WTC11 (cell line): ENCODE measurements around the gene GLIPR2. TPM values are rescaled to one million over a fixed set of nuclear protein-coding genes. Genes with fewer than 3 reads are reported as not detected.

Source experiments
- ATAC-seq: fragments of 200-7000 bp; cut with Tn5 transposase; 2 replicates; pipeline ENCODE4 v1.10.0; 2021; ENCODE audit warnings: mild to moderate bottlenecking, moderate library complexity
- CTCF ChIA-PET: fragments of 300-600 bp; sonication (Branson Sonifier 250); formaldehyde crosslinking; loops from one replicate; lab custom pipeline; 2021; ENCODE audit warnings: antibody characterized with exemption; lab: Charles Lee
- POLR2A ChIA-PET: fragments of 350-600 bp; sonication (Branson Sonifier 250); formaldehyde crosslinking; loops from one replicate; lab custom pipeline; 2021; ENCODE audit warnings: antibody characterized with exemption; lab: Charles Lee
- DNase-seq: peaks from one replicate; pipeline ENCODE4 v3.0.0; 2021; ENCODE audit warnings: low spot score
- H3K27ac Mint-ChIP-seq: 2 replicates; pipeline ENCODE4 v1.8.0; 2021; ENCODE audit warnings: mixed read lengths
- H3K27me3 Mint-ChIP-seq: 2 replicates; pipeline ENCODE4 v1.8.0; 2021; ENCODE audit warnings: low read depth, mild to moderate bottlenecking, moderate library complexity, mixed read lengths
- H3K36me3 Mint-ChIP-seq: 2 replicates; pipeline ENCODE4 v1.8.0; 2021; ENCODE audit warnings: mixed read lengths
- H3K4me1 Mint-ChIP-seq: 2 replicates; pipeline ENCODE4 v1.8.0; 2022; ENCODE audit warnings: mixed read lengths
- H3K4me3 Mint-ChIP-seq: 2 replicates; pipeline ENCODE4 v1.8.0; 2021; ENCODE audit warnings: mild to moderate bottlenecking, moderate library complexity, mixed read lengths
- H3K9me3 Mint-ChIP-seq: 2 replicates; pipeline ENCODE4 v1.8.0; 2021; ENCODE audit warnings: mixed read lengths
- CREM ChIP-seq: sonication (generic); formaldehyde crosslinking; IDR thresholded peaks from 2 replicates; pipeline ENCODE4 v1.8.1; 2022; ENCODE audit warnings: mild to moderate bottlenecking, missing genetic modification reagents, moderate library complexity
- E2F1 ChIP-seq: sonication (generic); formaldehyde crosslinking; IDR thresholded peaks from 2 replicates; pipeline ENCODE4 v1.8.0; 2022; ENCODE audit warnings: mild to moderate bottlenecking, missing genetic modification reagents
- ESRRA ChIP-seq: sonication (generic); formaldehyde crosslinking; IDR thresholded peaks from 2 replicates; pipeline ENCODE4 v1.8.1; 2022; ENCODE audit warnings: mild to moderate bottlenecking, missing genetic modification reagents, borderline replicate concordance
- PRRX2 ChIP-seq: fragments of 250-450 bp; sonication (Bioruptor Pico); IDR thresholded peaks from 2 replicates; pipeline ENCODE4 v1.8.0; 2021; ENCODE audit warnings: mild to moderate bottlenecking
- RELA ChIP-seq: sonication (generic); formaldehyde crosslinking; IDR thresholded peaks from 2 replicates; pipeline ENCODE4 v1.8.1; 2022; ENCODE audit warnings: missing genetic modification reagents, mild to moderate bottlenecking, borderline replicate concordance
- RORB ChIP-seq: fragments of 250-450 bp; sonication (Bioruptor Pico); IDR thresholded peaks from 2 replicates; pipeline ENCODE4 v1.9.0; 2021; ENCODE audit warnings: mild to moderate bottlenecking
- SMAD3 ChIP-seq: sonication (generic); formaldehyde crosslinking; IDR thresholded peaks from 2 replicates; pipeline ENCODE4 v1.8.0; 2022; ENCODE audit warnings: missing genetic modification reagents, mild to moderate bottlenecking, borderline replicate concordance
- SMAD4 ChIP-seq: sonication (generic); formaldehyde crosslinking; IDR thresholded peaks from 2 replicates; pipeline ENCODE4 v1.8.0; 2022; ENCODE audit warnings: mild to moderate bottlenecking, missing genetic modification reagents
- SP1 ChIP-seq: sonication (generic); formaldehyde crosslinking; conservative IDR thresholded peaks from 2 replicates; pipeline ENCODE4 v1.8.1; 2022; ENCODE audit warnings: missing genetic modification reagents
- ZNF138 ChIP-seq: sonication (generic); formaldehyde crosslinking; conservative IDR thresholded peaks from 2 replicates; pipeline ENCODE4 v1.8.1; 2022; ENCODE audit warnings: mild to moderate bottlenecking, moderate library complexity, missing genetic modification reagents
- ZNF317 ChIP-seq: sonication (generic); formaldehyde crosslinking; IDR thresholded peaks from 2 replicates; pipeline ENCODE4 v1.8.1; 2023; ENCODE audit warnings: low read depth, mild to moderate bottlenecking, moderate library complexity, missing genetic modification reagents, borderline replicate concordance
- total RNA-seq: library from RNA; stranded (reverse); gene quantifications from 3 replicates; pipeline ENCODE4 v1.2.3, GENCODE V29; 2021
- TF ChIP-seq, protein P1 (sequence below): sonication (generic); formaldehyde crosslinking; IDR thresholded peaks from 2 replicates; pipeline ENCODE4 v1.8.0; 2022; ENCODE audit warnings: mild to moderate bottlenecking, missing genetic modification reagents
- TF ChIP-seq, protein P2 (sequence below): sonication (generic); formaldehyde crosslinking; IDR thresholded peaks from 2 replicates; pipeline ENCODE4 v1.8.1; 2022; ENCODE audit warnings: missing genetic modification reagents, borderline replicate concordance
- TF ChIP-seq, protein P3 (sequence below): fragments of 250-450 bp; sonication (Bioruptor Pico); IDR thresholded peaks from 2 replicates; pipeline ENCODE4 v1.9.0; 2021; ENCODE audit warnings: mild to moderate bottlenecking, borderline replicate concordance
- TF ChIP-seq, protein P4 (sequence below): fragments of 250-450 bp; sonication (Bioruptor Pico); IDR thresholded peaks from 2 replicates; pipeline ENCODE4 v1.9.0; 2021; ENCODE audit warnings: mild to moderate bottlenecking
- TF ChIP-seq, protein P5 (sequence below): sonication (generic); formaldehyde crosslinking; IDR thresholded peaks from 2 replicates; pipeline ENCODE4 v1.8.1; 2023; ENCODE audit warnings: mild to moderate bottlenecking, missing genetic modification reagents, borderline replicate concordance
- TF ChIP-seq, protein P6 (sequence below): fragments of 250-450 bp; sonication (Bioruptor Pico); IDR thresholded peaks from 2 replicates; pipeline ENCODE4 v2.1.2; 2022; ENCODE audit warnings: mild to moderate bottlenecking, moderate library complexity

GLIPR2 gene
- total RNA-seq, 1 experiment from 2014 or later: 3.7 TPM

DNA sequence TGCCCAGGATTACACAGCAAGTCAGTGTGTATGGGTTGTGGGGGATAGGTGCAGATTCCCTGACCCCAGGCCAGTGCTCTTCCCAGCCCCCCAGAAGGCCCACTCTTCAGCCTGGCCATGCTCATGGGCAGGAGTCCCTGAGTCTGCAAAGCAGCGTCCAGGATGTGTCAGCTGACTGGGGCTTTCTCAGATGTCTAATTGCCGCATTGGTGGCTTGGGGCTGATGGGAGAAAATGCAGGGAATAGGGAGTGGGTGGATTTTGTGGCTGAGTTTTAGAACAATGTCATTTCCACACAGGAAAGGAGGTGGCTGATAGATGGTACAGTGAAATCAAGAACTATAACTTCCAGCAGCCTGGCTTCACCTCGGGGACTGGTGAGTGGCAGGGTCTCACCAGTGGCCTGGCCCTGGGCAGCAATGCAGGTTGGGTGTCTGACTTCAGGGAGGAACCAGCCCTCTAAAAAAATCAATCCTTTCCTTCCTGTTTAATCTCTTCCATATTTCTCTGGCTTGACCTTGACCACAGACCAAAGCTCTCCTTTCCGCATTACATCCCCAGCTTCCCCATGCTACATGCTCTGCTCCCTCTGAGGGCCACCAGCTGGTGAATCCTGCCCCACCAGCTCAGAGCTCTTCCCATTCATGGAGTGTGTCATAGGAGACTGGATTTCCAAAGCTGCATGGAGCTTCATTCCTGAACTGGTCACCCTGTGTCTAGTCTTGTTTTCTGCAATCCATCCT is 14.2 kb downstream of the GLIPR2 start (continued):
- TF ChIP-seq, protein P1, sequence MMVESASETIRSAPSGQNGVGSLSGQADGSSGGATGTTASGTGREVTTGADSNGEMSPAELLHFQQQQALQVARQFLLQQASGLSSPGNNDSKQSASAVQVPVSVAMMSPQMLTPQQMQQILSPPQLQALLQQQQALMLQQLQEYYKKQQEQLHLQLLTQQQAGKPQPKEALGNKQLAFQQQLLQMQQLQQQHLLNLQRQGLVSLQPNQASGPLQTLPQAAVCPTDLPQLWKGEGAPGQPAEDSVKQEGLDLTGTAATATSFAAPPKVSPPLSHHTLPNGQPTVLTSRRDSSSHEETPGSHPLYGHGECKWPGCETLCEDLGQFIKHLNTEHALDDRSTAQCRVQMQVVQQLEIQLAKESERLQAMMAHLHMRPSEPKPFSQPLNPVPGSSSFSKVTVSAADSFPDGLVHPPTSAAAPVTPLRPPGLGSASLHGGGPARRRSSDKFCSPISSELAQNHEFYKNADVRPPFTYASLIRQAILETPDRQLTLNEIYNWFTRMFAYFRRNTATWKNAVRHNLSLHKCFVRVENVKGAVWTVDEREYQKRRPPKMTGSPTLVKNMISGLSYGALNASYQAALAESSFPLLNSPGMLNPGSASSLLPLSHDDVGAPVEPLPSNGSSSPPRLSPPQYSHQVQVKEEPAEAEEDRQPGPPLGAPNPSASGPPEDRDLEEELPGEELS (CRISPR knock-in tag): no peak
- TF ChIP-seq, all 79 proteins: peak for 0

GRCh38 chr9:36151316-36152210 is 15.0 kb downstream of the GLIPR2 start:
- H3K27ac Mint-ChIP-seq: no peak overlapping the region
- H3K4me1 Mint-ChIP-seq: peaks cover 6% of the 10 kb centered on the region; the same call in 1 of the 2 replicates
- H3K27me3 Mint-ChIP-seq: no peaks in the 10 kb centered on the region; the same call in 1 of the 2 replicates
- POLR2A ChIA-PET: interaction anchor here (2.2 kb wide), 1 partner anchor 12 kb away, joined by 8 read pairs; no protein-coding TSS in a partner anchor
- peaks cover 5% of the 10 kb centered on the region for H3K36me3 Mint-ChIP-seq
- H3K9me3 Mint-ChIP-seq: peaks cover 7% of the 10 kb centered on the region
- H3K4me3 Mint-ChIP-seq: no peak overlapping the region
- ATAC-seq (no peak; the same call in 1 of the 2 replicates), DNase-seq (no peak)
- CTCF ChIA-PET: interaction anchor here (1.1 to 1.2 kb wide), 2 partner anchors 15 to 206 kb away, joined by 3 read pairs; no protein-coding TSS in a partner anchor
- no peak for TF ChIP-seq RORB (CRISPR knock-in tag)
- TF ChIP-seq, protein P2, sequence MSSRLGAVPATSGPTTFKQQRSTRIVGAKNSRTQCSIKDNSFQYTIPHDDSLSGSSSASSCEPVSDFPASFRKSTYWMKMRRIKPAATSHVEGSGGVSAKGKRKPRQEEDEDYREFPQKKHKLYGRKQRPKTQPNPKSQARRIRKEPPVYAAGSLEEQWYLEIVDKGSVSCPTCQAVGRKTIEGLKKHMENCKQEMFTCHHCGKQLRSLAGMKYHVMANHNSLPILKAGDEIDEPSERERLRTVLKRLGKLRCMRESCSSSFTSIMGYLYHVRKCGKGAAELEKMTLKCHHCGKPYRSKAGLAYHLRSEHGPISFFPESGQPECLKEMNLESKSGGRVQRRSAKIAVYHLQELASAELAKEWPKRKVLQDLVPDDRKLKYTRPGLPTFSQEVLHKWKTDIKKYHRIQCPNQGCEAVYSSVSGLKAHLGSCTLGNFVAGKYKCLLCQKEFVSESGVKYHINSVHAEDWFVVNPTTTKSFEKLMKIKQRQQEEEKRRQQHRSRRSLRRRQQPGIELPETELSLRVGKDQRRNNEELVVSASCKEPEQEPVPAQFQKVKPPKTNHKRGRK (CRISPR knock-in tag): no peak
- TF ChIP-seq CREM (CRISPR knock-in tag): no peak
- no peak for TF ChIP-seq SP1 (CRISPR knock-in tag)
- no peak for TF ChIP-seq ZNF317 (CRISPR knock-in tag)
- no peak for TF ChIP-seq SMAD3
- no peak for TF ChIP-seq E2F1 (CRISPR knock-in tag)
- TF ChIP-seq, protein P3, sequence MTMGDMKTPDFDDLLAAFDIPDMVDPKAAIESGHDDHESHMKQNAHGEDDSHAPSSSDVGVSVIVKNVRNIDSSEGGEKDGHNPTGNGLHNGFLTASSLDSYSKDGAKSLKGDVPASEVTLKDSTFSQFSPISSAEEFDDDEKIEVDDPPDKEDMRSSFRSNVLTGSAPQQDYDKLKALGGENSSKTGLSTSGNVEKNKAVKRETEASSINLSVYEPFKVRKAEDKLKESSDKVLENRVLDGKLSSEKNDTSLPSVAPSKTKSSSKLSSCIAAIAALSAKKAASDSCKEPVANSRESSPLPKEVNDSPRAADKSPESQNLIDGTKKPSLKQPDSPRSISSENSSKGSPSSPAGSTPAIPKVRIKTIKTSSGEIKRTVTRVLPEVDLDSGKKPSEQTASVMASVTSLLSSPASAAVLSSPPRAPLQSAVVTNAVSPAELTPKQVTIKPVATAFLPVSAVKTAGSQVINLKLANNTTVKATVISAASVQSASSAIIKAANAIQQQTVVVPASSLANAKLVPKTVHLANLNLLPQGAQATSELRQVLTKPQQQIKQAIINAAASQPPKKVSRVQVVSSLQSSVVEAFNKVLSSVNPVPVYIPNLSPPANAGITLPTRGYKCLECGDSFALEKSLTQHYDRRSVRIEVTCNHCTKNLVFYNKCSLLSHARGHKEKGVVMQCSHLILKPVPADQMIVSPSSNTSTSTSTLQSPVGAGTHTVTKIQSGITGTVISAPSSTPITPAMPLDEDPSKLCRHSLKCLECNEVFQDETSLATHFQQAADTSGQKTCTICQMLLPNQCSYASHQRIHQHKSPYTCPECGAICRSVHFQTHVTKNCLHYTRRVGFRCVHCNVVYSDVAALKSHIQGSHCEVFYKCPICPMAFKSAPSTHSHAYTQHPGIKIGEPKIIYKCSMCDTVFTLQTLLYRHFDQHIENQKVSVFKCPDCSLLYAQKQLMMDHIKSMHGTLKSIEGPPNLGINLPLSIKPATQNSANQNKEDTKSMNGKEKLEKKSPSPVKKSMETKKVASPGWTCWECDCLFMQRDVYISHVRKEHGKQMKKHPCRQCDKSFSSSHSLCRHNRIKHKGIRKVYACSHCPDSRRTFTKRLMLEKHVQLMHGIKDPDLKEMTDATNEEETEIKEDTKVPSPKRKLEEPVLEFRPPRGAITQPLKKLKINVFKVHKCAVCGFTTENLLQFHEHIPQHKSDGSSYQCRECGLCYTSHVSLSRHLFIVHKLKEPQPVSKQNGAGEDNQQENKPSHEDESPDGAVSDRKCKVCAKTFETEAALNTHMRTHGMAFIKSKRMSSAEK (CRISPR knock-in tag): no peak
- TF ChIP-seq, protein P4, sequence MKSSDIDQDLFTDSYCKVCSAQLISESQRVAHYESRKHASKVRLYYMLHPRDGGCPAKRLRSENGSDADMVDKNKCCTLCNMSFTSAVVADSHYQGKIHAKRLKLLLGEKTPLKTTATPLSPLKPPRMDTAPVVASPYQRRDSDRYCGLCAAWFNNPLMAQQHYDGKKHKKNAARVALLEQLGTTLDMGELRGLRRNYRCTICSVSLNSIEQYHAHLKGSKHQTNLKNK (CRISPR knock-in tag): no peak
- TF ChIP-seq PRRX2: no peak
- TF ChIP-seq, protein P5, sequence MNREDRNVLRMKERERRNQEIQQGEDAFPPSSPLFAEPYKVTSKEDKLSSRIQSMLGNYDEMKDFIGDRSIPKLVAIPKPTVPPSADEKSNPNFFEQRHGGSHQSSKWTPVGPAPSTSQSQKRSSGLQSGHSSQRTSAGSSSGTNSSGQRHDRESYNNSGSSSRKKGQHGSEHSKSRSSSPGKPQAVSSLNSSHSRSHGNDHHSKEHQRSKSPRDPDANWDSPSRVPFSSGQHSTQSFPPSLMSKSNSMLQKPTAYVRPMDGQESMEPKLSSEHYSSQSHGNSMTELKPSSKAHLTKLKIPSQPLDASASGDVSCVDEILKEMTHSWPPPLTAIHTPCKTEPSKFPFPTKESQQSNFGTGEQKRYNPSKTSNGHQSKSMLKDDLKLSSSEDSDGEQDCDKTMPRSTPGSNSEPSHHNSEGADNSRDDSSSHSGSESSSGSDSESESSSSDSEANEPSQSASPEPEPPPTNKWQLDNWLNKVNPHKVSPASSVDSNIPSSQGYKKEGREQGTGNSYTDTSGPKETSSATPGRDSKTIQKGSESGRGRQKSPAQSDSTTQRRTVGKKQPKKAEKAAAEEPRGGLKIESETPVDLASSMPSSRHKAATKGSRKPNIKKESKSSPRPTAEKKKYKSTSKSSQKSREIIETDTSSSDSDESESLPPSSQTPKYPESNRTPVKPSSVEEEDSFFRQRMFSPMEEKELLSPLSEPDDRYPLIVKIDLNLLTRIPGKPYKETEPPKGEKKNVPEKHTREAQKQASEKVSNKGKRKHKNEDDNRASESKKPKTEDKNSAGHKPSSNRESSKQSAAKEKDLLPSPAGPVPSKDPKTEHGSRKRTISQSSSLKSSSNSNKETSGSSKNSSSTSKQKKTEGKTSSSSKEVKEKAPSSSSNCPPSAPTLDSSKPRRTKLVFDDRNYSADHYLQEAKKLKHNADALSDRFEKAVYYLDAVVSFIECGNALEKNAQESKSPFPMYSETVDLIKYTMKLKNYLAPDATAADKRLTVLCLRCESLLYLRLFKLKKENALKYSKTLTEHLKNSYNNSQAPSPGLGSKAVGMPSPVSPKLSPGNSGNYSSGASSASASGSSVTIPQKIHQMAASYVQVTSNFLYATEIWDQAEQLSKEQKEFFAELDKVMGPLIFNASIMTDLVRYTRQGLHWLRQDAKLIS (CRISPR knock-in tag): no peak
- TF ChIP-seq ESRRA (CRISPR knock-in tag): no peak
- TF ChIP-seq, protein P6, sequence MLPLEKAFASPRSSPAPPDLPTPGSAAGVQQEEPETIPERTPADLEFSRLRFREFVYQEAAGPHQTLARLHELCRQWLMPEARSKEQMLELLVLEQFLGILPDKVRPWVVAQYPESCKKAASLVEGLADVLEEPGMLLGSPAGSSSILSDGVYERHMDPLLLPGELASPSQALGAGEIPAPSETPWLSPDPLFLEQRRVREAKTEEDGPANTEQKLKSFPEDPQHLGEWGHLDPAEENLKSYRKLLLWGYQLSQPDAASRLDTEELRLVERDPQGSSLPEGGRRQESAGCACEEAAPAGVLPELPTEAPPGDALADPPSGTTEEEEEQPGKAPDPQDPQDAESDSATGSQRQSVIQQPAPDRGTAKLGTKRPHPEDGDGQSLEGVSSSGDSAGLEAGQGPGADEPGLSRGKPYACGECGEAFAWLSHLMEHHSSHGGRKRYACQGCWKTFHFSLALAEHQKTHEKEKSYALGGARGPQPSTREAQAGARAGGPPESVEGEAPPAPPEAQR: no peak
- TF ChIP-seq RELA (CRISPR knock-in tag): no peak
- no peak for TF ChIP-seq SMAD4 (CRISPR knock-in tag)
- no peak for TF ChIP-seq ZNF138 (CRISPR knock-in tag)
